ENCODE data around the gene CHTF18.

- TF ChIP-seq CTCF (IDR thresholded peaks at IDR 0.05; ENCODE audit: low read depth, low read length, poor library complexity, severe bottlenecking) (no peak), EZH2phosphoT487 (IDR thresholded peaks at IDR 0.05; ENCODE audit: borderline replicate concordance, low read length) (no peak)
These were observed 53.6 kb downstream of the CHTF18 start for GRCh38 chr16:842061-842476.
